Stimulated activated CD4-positive, alpha-beta T cell treated with anti-CD3 and anti-CD28 coated beads, Interleukin-15, amount 100 ng/mL, for 24 hours (primary cell): Measurements from ENCODE around the gene MSANTD4.
"Not testable (repeated sequence)": the region's sequence is repeated elsewhere in the genome, so short reads cannot be mapped to it uniquely, and the experiment has no call there.

ENCODE experiments used
- DNase-seq: peaks from one replicate; pipeline ENCODE4 v3.0.0-alpha.2; 2020

MSANTD4 gene

DNA sequence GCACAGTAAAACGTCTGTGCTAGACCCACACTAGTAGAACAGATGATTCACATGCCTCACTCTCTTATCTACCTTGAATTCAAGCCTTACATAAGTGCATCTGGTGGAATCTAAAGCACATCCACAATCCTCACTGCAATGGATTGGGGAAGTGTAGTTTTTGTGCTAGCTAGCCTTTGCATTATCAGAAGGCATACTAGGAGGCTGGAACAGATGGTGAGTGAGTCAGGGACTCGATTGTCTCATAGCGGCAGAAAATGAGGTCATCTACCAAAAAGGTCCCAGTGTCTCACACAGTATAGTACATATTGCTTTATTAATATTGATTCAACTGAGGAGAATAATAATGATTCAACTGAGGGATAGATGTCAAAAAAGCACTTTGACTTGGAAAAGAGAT lies 9.3 kb downstream of the MSANTD4 start:
- DNase-seq: no peak

DNA sequence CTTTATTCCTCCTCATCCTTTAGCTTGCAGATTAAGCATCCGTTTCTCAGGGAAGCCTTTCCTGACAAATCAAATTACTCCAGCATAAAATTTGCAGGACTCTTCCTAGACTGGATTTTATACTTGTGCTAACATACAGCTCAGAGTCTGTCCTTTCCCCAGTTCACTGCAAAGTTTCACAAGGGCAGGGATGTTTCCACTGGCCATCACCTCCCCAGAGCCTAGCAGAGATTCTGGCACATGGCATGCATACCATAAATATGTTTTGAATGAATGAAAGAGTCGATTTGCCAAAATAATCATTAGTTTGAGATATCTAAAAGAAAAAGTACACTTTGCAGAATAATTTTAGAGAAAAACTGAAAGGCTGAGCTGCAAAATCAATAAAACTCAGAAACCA lies 10.6 kb downstream of the MSANTD4 start:
- DNase-seq: no peak

DNA sequence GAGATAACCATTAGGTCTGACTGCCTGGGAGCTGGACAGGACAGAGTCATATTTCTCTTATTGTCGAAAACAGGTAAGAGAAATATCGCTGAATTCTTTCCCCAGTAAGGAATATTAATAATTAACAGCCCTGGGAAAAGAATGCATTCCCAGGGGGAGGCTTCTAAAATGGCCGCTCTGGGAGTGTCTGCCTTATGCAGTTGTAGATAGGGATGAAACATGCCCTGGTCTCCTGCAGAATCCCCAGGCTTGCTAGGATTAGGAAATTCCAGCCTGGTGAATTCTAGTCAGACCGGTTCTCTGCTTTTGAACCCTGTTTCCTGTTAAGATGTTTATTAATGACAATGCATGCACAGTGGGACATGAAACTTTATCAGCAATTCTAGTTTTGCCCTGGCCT lies 18.9 kb downstream of the MSANTD4 start:
- DNase-seq: not testable (repeated sequence)

DNA sequence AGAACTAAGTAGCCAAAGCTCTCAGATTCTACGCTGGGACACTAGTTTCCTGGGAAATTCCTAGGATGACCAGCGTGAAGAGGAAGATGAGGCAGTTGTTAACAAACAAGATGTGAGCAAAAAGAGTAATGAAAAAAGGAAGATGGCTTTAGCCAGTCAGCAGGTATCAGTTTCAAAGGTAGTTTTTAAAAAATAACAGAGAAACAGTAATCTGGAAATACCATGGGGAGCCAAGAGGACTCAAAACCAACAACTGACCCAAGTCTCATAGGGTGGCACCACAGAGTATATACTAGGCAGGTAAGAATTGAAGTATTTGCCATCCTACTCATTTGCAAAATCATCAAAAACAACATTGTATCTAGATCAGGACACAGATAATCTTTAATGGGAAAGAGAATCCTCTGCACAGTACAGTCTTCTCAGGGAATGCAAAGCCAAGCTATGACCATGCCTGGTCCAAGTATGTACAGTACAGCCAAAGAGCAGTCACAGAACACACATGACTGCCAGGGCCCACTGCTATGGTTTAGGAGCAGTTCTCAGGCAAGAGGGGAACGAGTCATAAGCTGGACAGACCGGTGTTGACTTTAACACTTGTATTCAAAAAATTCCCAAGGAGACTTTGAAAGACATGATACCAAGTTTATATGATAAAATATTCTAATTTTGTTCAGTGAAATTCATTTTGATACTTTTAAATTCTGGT lies 20.6 kb downstream of the MSANTD4 start:
- no peak for DNase-seq

DNA sequence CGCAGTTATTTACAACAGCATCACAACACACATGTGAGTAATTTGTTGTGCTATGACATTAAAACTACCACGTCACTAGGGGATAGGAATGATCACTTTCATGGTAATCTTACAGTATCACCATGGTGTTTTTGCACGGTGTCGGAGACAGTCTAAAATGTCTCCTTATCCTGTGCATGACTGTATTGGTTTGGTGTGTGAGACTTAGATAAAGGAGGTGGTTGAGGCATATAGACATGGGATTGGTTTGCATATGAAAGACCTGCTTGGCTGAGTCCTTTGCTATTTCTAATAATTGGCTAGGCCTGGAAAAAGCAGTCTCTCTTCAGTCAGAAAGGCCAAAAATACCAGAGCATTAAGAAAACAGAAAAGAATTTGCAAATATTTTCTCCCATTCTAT lies 30.2 kb downstream of the MSANTD4 start:
- no peak for DNase-seq

DNA sequence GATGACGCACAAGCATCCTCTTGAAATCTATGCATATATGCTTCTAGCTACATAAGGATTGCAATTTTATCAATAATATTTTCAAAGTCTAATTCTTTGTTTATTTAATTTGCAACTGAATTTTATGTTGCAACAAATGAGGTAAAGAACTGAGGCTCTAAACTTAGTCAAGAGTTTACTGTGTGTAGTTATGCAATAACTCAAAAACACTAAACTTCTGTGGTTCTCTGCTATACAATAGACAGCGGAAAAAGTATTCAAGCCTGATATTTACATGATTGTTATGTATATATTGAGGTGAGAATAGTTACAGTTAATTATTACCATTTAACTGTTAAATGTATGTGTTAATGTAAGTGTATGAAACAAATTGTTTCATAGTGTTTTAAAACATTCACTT lies 32.9 kb downstream of the MSANTD4 start:
- no peak for DNase-seq

DNA sequence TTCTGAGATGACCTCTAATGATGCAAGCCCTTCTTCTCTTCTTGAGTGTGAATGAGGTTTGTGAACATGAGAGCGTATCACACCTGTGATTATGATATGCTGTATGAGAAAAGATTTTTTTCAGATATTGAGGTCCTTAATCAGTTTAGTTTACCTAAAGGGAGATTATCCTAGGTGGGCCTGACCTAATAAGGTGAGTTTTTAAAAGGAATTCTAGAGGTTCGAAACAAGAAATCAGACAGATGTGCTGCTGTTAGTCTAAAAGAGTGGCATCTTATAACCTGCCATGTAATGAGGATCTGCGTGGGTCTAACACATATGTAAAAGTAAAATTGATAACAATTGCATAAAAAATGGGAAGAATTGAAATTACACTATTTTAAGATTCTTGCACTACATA lies 33.8 kb downstream of the MSANTD4 start:
- DNase-seq: no peak

DNA sequence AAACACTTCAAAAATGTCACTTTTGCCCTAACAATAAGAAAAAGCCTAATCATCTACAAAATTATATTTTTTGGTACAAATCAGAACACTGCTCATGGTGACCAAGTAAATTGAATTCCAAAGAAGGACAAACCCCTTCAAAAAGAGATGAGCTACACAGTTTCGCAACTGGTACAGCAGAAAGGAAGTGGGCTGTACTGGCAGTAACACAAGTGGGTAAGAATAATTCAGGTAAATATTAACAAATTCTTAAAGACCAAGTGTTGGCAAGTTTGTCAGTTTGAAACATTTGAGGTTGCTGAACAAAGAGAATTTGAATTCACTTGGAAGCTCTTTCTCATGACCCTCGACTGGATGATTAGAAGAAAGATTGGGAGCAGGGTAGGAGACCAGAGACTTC lies 35.5 kb downstream of the MSANTD4 start:
- DNase-seq: no peak

DNA sequence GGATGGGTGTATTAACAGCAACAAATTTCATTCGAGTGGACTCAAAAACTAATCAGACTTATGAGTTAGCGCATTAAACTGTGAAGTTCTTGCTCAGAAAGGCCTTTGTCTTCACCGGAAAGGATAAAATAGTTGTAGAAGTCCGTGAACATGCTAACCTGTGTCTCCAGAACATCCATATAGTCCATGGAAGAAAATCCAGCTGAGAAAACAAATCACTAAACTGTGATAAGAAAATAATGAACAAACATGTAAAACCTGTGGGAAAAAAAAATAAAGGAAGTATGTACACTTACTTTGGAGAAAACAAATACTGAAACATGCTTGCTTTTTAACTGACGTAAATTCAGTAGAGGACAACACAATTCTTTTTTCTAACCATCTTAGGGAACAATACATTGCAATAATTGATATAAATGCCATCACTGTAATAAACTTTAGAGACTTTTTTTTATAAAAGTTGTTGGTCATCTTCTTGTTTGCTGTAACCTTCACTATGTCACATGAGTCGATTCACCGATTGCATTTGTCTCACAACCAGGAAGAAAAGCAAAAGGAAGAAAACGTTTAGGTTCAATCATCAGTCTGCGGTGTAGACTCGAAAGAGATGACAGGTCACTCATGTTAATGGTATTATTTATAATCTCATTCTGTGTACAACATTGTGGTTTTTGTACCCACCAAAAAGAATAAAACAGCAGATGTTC lies 41.9 kb downstream of the MSANTD4 start:
- DNase-seq: no peak

DNA sequence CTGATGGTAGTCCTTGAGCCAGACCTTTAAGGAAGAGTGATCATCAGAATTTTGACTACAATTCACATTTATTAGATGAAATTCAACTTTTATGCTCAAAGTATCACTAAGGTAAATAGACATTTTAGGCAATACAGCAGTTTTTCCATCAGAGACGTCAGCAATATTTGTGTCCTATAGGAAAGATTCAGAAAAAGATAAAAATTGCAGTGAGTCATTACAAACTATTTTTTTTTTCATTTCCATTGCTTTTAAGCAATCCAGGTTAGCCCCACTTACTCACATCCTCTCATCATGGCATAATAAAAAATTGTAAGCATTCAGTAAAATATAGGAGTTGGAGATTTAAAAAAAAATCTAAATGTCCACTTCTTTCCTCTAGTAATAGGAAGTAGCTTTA lies 46.9 kb downstream of the MSANTD4 start:
- DNase-seq: no peak

DNA sequence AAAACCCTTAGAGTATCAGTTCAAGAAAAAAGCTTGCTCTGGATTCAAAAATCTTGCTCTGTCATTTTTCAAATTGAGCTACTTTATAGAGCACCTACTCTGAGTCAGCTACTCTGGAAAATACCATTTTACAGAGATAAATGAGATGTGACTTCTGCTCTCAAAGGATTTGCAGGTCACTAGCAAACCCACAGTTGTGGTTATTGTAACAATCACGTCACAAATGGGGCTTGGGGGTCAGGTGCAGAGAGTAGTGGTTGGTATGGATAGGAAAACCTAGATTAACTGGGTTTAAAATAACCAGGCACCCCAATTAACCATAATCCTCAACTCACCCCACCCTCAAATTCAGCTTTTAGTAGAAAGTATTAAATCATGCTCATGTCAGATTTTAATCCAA lies 52.3 kb downstream of the MSANTD4 start:
- DNase-seq: no peak

DNA sequence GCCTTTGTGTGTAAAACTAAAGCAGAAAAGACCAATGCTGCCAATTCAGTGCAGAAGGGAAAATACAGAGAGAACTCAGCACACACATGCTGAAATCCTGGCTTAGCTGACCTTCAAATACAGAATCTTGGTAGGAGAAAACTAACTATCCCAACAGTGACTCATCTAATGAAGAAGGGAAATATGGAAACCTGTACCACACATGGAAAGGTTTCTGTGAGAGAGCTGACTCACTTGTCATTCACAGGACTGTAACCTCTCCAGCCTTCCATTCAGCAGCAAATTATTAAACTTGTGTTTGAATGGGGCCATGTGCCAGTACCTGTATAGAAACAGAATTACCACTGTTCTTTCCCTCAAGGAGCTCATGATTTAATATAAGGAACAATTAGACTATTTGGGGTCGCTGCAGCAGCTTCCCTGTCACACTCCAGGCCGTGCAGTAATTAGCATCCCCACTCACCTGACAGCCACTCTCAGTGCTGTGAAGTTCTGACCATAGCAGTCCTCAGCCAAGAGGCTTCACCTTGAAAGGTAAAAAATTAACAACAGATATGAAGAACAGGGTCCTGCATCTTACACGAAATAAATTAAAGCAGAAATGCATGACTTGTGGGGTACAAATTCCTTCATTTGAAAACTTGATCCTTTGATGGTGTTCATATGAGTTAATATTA lies 53.9 kb downstream of the MSANTD4 start:
- DNase-seq: no peak

DNA sequence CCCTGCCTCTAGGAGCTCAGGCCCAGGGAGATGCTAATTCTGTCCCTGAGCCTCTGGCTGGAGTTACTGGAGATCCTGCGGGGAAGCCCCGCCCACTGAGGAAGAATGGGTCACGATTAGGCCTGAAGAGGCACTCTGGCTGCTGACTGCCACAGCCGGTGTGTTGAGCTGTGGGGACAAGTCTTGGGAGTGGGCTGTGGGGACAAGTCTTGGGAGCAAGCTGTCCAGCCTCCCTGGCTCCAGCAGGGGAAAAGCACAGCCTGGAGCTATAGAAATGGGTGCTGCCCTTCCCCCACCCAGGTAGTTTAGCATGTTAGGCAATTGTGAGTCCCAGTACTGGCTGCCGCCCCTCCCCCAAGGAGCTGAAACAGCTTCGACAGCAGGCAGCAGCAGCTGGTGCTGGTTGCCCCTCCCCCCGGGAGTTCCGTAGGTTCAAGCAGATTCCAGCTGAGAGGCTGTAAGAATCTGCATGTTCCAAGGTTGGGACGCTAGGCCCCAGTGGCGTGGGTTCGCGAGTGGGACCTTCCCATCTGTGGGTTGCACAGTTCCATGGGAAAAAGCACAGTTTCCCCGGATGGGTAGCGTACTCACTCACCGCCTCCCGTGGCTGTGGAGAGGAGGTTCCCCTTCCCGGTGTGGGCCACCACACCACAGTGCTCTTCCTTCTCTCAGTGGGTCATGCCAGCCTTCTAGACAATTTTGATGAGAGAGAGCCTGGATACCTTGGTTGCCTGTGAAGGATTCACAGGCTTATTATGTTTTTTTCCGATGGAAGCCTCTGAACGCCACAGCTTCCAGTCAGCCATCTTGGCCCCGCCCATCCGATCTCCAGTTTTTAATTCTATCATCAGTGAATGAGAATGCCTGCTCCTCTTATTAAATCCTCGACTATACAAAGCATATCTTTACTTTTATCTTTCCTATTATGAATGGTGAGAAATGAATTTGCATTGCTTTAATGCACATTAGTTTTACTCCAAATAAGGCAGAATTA lies 61.5 kb downstream of the MSANTD4 start:
- no peak for DNase-seq
